ENCODE measurements around the gene PPFIBP2. TPM values are rescaled to one million over a fixed set of nuclear protein-coding genes. Genes with fewer than 3 reads are reported as not detected.

Gene PPFIBP2
- total and polyA plus RNA-seq, 10 of the 15 experiments (the other 5 are each of a cell fraction or from before 2014, with no cell fraction given): 17.3 to 56.3 (median 39.2) TPM

- H4K20me1 ChIP-seq (ENCODE audit: control insufficient read depth, insufficient read depth): no peaks in the 10 kb centered on the region; the same call in 1 of the 2 replicates
- no peak overlapping the region for H3K27ac ChIP-seq (ENCODE audit: control insufficient read depth, insufficient read depth)
- H3K27me3 ChIP-seq (replicated peaks in 1 of 2; ENCODE audit: control insufficient read depth in 2 of 2, insufficient read depth in 2 of 2, low read length in 1 of 2): no peaks in the 10 kb centered on the region
- 91% methylated on average over 4 of the region's 4 CpGs for WGBS (ENCODE audit: insufficient coverage, insufficient replicate concordance, low lambda C conversion rate, missing lambda C conversion rate)
- peaks cover 17 to 43% of the 10 kb centered on the region in 2 experiments for H3K36me3 ChIP-seq (ENCODE audit: control insufficient read depth in 2 of 2, insufficient read depth in 2 of 2, low read length in 1 of 2)
- in situ Hi-C loops (cut with MboI) (no loop called here), intact Hi-C loops (cut with micrococcal nuclease; ENCODE audit: unreplicated experiment) (no loop called here)
- ChIA-PET CTCF (no interaction called here), POLR2A (no interaction called here), SMC1A (ENCODE audit: uncharacterized antibody, unreplicated experiment) (no interaction called here), RAD21 (ENCODE audit: unreplicated experiment) (no interaction called here)
- no peak for ATAC-seq
- peaks cover 3% of the 10 kb centered on the region; the same call in 1 of the 2 replicates for H3K4me1 ChIP-seq (ENCODE audit: control insufficient read depth, insufficient read depth, low read length)
- TF ChIP-seq SPI1 (IDR thresholded peaks at IDR 0.05; ENCODE audit: borderline replicate concordance, insufficient read depth, low read depth, low read length) (no peak), CEBPB (IDR thresholded peaks at IDR 0.05; ENCODE audit: borderline replicate concordance in 1 of 2, low read depth in 2 of 2, low read length in 2 of 2) (no peak), YY1 (IDR thresholded peaks at IDR 0.05; ENCODE audit: low read depth, low read length) (no peak), KDM1A (IDR thresholded peaks at IDR 0.05; ENCODE audit: borderline replicate concordance) (no peak), CHD4 (IDR thresholded peaks at IDR 0.05) (no peak), NBN (IDR thresholded peaks at IDR 0.05) (no peak), EZH2 (IDR thresholded peaks at IDR 0.05; ENCODE audit: borderline replicate concordance, control insufficient read depth, low read depth, low read length) (no peak), SREBF1 (IDR thresholded peaks at IDR 0.05; ENCODE audit: low read length) (no peak), RELB (IDR thresholded peaks at IDR 0.05; ENCODE audit: low read depth) (no peak), RFX5 (IDR thresholded peaks at IDR 0.05; ENCODE audit: low read depth, low read length) (no peak), ZBTB40 (IDR thresholded peaks at IDR 0.05; ENCODE audit: borderline replicate concordance) (no peak)
- H3K9ac ChIP-seq (ENCODE audit: control insufficient read depth, insufficient read depth, low read length): no peak overlapping the region
- no peak overlapping the region for H3K4me3 ChIP-seq
- H3K79me2 ChIP-seq (ENCODE audit: control insufficient read depth, insufficient read depth, low read length): no peaks in the 10 kb centered on the region
- no peak overlapping the region for H3K4me2 ChIP-seq (ENCODE audit: control insufficient read depth, insufficient read depth)
- no TSS peak for BruUV-seq (replicated peaks)
- no peak for DNase-seq (ENCODE audit: low read depth, low spot score)
- no peak for FAIRE-seq
- no peaks in the 10 kb centered on the region for H3K9me3 ChIP-seq (replicated peaks; ENCODE audit: control insufficient read depth, insufficient read depth, low read length)
- H2AFZ ChIP-seq (ENCODE audit: control insufficient read depth, low read depth, low read length): no peak overlapping the region
These were observed 121.3 kb downstream of the PPFIBP2 start for GRCh38 chr11:7635137-7635536.

All from GM12878 (cell line).